Activated naive CD4-positive, alpha-beta T cell treated with anti-CD3 and anti-CD28 coated beads, Interleukin-2, amount 50 U/mL, for 24 hours (primary cell): ENCODE measurements around the gene GNB3.
"Not testable (repeated sequence)": the region's sequence is repeated elsewhere in the genome, so short reads cannot be mapped to it uniquely, and the experiment has no call there.

Experiments used
- H3K27ac Mint-ChIP-seq: one replicate; pipeline ENCODE4 v1.8.0; 2021; ENCODE audit warnings: mild to moderate bottlenecking, mixed read lengths
- H3K27me3 Mint-ChIP-seq: one replicate; pipeline ENCODE4 v1.8.0; 2021; ENCODE audit warnings: mixed read lengths
- H3K36me3 Mint-ChIP-seq: one replicate; pipeline ENCODE4 v1.8.0; 2021; ENCODE audit warnings: mixed read lengths
- H3K4me1 Mint-ChIP-seq: one replicate; pipeline ENCODE4 v1.8.0; 2021; ENCODE audit warnings: mixed read lengths
- H3K4me3 Mint-ChIP-seq: one replicate; pipeline ENCODE4 v1.8.0; 2021; ENCODE audit warnings: mild to moderate bottlenecking, mixed read lengths
- H3K9me3 Mint-ChIP-seq: one replicate; pipeline ENCODE4 v1.8.0; 2021; ENCODE audit warnings: mixed read lengths

The GNB3 gene

DNA sequence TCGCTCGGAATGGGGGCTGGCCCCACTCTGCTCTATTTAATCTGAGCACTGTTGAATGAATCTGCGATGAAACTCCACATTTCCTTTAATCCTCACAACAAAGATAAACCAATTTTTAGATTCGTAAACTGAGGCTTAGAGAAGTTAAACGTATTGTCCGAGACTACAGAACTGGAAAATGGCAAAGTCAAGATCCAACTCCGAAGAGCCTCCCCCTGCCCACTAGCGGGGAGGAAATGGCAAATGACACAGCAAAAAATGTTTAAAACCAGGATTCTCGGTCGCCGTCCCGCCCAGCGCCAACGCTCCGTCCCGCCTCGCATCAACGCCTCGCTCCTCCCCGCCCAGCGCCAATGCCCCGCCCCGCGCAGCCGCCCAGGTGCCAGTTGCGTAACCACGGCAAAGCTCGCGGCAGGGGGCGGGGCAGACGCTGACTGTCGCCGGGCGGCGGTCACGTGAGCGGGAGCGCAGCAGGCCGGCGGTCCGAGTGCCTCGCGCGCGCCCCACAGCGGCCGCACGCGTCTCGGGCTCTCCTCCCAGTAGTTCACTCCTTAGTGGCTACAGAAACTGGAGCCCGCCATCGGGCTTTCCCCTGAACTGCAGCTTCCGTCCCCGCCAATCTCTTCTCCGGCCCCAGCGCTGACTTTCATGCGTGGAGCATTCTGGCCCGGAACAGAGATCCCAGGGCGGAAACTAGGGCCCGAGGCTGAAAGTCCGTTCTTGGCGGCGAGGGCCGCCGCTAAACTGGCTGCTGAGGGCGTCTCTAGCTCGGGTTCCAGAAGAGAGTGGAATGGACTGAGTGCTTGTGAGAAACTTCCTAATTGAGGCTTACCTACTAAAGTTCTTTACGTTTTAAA lies 50.3 kb downstream of the GNB3 start:
- H3K4me3 Mint-ChIP-seq = peak overlapping the region; percentile 87
- H3K36me3 Mint-ChIP-seq = no peaks in the 10 kb centered on the region
- H3K27me3 Mint-ChIP-seq = no peaks in the 10 kb centered on the region
- peak overlapping the region; percentile 97 for H3K27ac Mint-ChIP-seq
- peaks cover 12% of the 10 kb centered on the region for H3K4me1 Mint-ChIP-seq
- no peaks in the 10 kb centered on the region for H3K9me3 Mint-ChIP-seq

DNA sequence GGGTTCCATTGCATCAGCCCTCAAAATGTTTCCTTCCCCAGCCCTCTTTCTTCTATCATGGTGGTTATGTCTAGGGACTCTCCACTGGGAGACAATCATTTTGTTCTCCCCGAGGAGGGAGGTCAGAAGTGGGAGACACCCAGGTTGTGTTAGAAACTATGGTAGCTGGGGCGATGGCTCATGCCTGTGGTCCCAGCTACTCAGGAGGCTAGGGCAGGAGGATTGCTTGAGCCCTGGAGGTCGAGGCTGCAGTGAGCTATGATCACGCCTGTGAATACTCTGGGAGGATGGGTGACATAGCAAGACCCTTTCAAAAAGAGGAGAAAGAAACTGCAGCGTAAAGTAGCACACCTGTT lies 50.9 kb downstream of the GNB3 start:
- Mint-ChIP-seq H3K4me1 (peaks cover 12% of the 10 kb centered on the region), H3K27ac (peak overlapping the region; percentile 97), H3K36me3 (no peaks in the 10 kb centered on the region), H3K4me3 (peak overlapping the region; percentile 87), H3K27me3 (no peaks in the 10 kb centered on the region), H3K9me3 (no peaks in the 10 kb centered on the region)

GRCh38 chr12:6892683-6893082 lies 52.0 kb downstream of the GNB3 start:
- peak overlapping the region; percentile 52 for H3K4me3 Mint-ChIP-seq

DNA sequence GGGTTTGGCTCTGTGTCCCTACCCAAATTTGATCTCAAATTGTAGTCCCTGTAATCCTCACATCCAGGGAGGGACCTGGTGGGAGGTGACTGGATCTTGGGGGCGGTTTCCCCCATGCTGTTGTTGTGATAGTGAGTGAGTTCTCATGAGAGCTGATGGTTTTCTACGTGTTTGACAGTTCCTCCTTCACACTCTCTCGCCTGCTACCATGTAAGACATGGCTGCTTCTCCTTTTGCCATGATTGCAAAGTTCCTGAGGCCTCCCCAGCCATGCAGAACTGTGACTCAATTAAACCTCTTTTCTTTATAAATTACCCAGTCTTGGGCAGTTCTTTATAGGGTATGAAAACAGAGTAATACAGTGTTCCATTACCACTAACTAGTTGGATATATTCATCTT lies 53.6 kb downstream of the GNB3 start:
- Mint-ChIP-seq H3K4me1 (peaks cover 12% of the 10 kb centered on the region), H3K27ac (no peak overlapping the region), H3K9me3 (no peaks in the 10 kb centered on the region), H3K36me3 (no peaks in the 10 kb centered on the region), H3K4me3 (no peak overlapping the region), H3K27me3 (no peaks in the 10 kb centered on the region)

More at GRCh38 chr12:6892683-6893082, 52.0 kb downstream of the GNB3 start:
- H3K36me3 Mint-ChIP-seq, H3K9me3 Mint-ChIP-seq, H3K27me3 Mint-ChIP-seq, H3K27ac Mint-ChIP-seq: not testable (repeated sequence)
- peaks cover 12% of the 10 kb centered on the region for H3K4me1 Mint-ChIP-seq
